T-cell (primary cell): ENCODE measurements around the gene AP2S1. TPM values are rescaled to one million over a fixed set of nuclear protein-coding genes. Genes with fewer than 3 reads are reported as not detected.

Source experiments
- ATAC-seq, 4 experiments: fragments of 200-7000 bp in 3 of 4; fragments of 150-1000 bp in 1 of 4; cut with Tn5 transposase; replicated peaks in 1 of 4; 1 replicate in 3 of 4; 2 replicates in 1 of 4; pipeline ENCODE4 v1.10.0; 2021; ENCODE audit warnings: moderate library complexity in 3 of 4, mild to moderate bottlenecking in 2 of 4, moderate number of reproducible peaks in 1 of 4
- CTCF ChIA-PET, 2 donors: fragments of 300-600 bp; sonication (Branson Sonifier 250); formaldehyde crosslinking; loops; one replicate each; lab custom pipeline; 2022; ENCODE audit warnings: antibody characterized with exemption in 2 of 2; lab: Charles Lee
- POLR2A ChIA-PET, 2 donors: fragments of 300-600 bp; sonication (Branson Sonifier 250); formaldehyde crosslinking; loops; one replicate each; lab custom pipeline; 2022; ENCODE audit warnings: antibody characterized with exemption in 2 of 2; lab: Charles Lee
- DNase-seq, 35 experiments: peaks; one replicate each; pipeline versions ENCODE4 v3.0.0 to v3.0.0-alpha.2; 2013 to 2023
- H3K27ac ChIP-seq: one replicate; pipeline ENCODE4 v1.5.1; 2013; ENCODE audit warnings: low read length
- H3K27me3 ChIP-seq, 2 experiments: replicated peaks in 1 of 2; 1 replicate in 1 of 2; 2 replicates in 1 of 2; pipeline versions ENCODE4 v1.6.1 to v1.7.0; 2013; ENCODE audit warnings: low read length in 1 of 2, mixed read lengths in 1 of 2; ENCODE audit not compliant: control insufficient read depth in 2 of 2, insufficient read depth in 2 of 2; ENCODE audit errors: extremely low read depth in 1 of 2
- H3K36me3 ChIP-seq, 2 donors: 1 replicate in 1 of 2; 2 replicates in 1 of 2; pipeline versions ENCODE4 v1.6.1 to v1.7.0; 2013; ENCODE audit warnings: low read length in 1 of 2; ENCODE audit not compliant: control insufficient read depth in 2 of 2, insufficient read depth in 1 of 2; ENCODE audit errors: extremely low read depth in 1 of 2
- H3K4me1 ChIP-seq, 2 experiments: 1 replicate in 1 of 2; 2 replicates in 1 of 2; pipeline versions ENCODE4 v1.6.1 to v1.7.0; 2013; ENCODE audit warnings: low read length in 2 of 2, mixed read lengths in 1 of 2; ENCODE audit not compliant: insufficient read depth in 2 of 2, control insufficient read depth in 1 of 2; ENCODE audit errors: extremely low read depth in 1 of 2
- H3K4me3 ChIP-seq, 2 donors: 1 replicate in 1 of 2; 2 replicates in 1 of 2; pipeline versions ENCODE4 v1.5.1 to v1.7.0; 2013; ENCODE audit warnings: mild to moderate bottlenecking in 2 of 2, low read length in 1 of 2, moderate library complexity in 1 of 2; ENCODE audit not compliant: control insufficient read depth in 1 of 2; ENCODE audit errors: extremely low read depth in 1 of 2
- H3K9me3 ChIP-seq: 2 replicates; pipeline ENCODE4 v1.7.0; 2013
- H3K27ac Mint-ChIP-seq, 2 donors: one replicate each; pipeline ENCODE4 v1.8.0; 2020 to 2021; ENCODE audit warnings: mild to moderate bottlenecking in 2 of 2, mixed read lengths in 2 of 2
- H3K27me3 Mint-ChIP-seq, 2 donors: one replicate each; pipeline ENCODE4 v1.8.0; 2021 to 2022; ENCODE audit warnings: mixed read lengths in 2 of 2
- H3K36me3 Mint-ChIP-seq: one replicate; pipeline ENCODE4 v1.8.0; 2021; ENCODE audit warnings: mixed read lengths
- H3K4me1 Mint-ChIP-seq, 3 donors: one replicate each; pipeline ENCODE4 v1.8.0; 2020 to 2022; ENCODE audit warnings: mixed read lengths in 3 of 3, mild to moderate bottlenecking in 1 of 3
- H3K4me3 Mint-ChIP-seq, 3 donors: one replicate each; pipeline ENCODE4 v1.8.0; 2020 to 2022; ENCODE audit warnings: mild to moderate bottlenecking in 3 of 3, mixed read lengths in 3 of 3, moderate library complexity in 3 of 3
- H3K9me3 Mint-ChIP-seq, 3 donors: one replicate each; pipeline ENCODE4 v1.8.0; 2020 to 2022; ENCODE audit warnings: mixed read lengths in 3 of 3
- WGBS: methylation state at CpG from one replicate; pipeline ENCODE4 v1.1.5; 2013; ENCODE audit warnings: missing lambda C conversion rate; ENCODE audit not compliant: insufficient coverage; 5-methylcytosine and 5-hydroxymethylcytosine counted together
- total RNA-seq, 35 experiments: library from RNA in 6 of 35; stranded (reverse) in 6 of 35; fragments of 120-200 nt in 1 of 35; gene quantifications; one replicate each; pipeline versions ENCODE4 v1.2.1 to v1.2.4 and lab custom pipeline; 2013 to 2026

Gene AP2S1
- total RNA-seq, 5 donors from 2014 or later (not counting 1 experiment from before 2014, with no cell fraction given), result 36.6 to 51.5 (median 49.1) TPM

DNA sequence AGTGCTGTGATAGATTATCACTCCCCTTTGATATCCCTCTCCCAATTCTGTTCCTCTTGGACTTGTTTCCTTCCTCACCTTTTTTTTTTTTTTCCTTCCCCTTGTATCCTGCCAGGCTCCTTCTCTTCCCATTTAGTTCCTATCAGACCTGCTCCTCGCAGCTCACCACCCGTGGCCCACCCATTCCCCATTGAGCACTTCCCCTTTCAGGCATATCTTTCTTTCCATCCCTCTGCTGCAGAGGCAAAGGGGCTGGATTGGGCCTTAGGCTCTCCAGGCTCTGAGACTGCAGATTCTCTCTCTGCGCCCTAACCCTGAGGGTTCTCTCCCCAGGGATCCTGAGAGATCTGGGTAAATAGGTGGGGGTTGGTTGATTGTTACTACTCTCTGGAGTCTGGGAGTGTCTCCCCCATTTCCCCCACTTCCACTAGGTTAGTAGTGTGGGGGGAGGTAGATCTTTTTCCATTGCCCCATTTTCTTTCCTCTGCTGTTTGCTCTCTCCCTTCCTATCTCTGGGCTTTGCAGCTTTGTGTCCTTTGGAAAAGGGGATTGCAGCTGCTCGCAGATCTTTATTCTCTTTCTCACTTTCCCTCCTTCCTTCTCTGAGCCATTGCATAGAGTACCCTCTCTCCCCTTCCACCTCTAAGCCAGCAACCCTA is 12.5 kb upstream of the AP2S1 start:
- no peak overlapping the region for H3K27ac ChIP-seq
- Mint-ChIP-seq H3K4me1 (peaks cover 7 to 28% (median 8%) of the 10 kb centered on the region in 3 donors), H3K4me3 (no peak overlapping the region), H3K27me3 (no peaks in the 10 kb centered on the region), H3K36me3 (no peaks in the 10 kb centered on the region), H3K27ac (no peak overlapping the region), H3K9me3 (no peaks in the 10 kb centered on the region)
- no peaks in the 10 kb centered on the region for H3K9me3 ChIP-seq
- 68% methylated on average over 3 of the region's 4 CpGs for WGBS
- ChIA-PET CTCF (interaction anchor here in 1 of 2 donors (0.5 to 1.9 kb wide), 2 partner anchors 128 to 150 kb away, joined by 3 to 8 read pairs; no protein-coding TSS in a partner anchor), POLR2A (interaction anchor here in 1 of 2 donors (0.6 kb wide), 1 partner anchor 97 kb away, joined by 7 read pairs; no protein-coding TSS in a partner anchor)
- no peaks in the 10 kb centered on the region for H3K27me3 ChIP-seq
- DNase-seq, result no peak
- no peak overlapping the region for H3K4me3 ChIP-seq
- no peak for ATAC-seq
- H3K4me1 ChIP-seq, result peaks cover 11 to 52% of the 10 kb centered on the region in 2 experiments
- H3K36me3 ChIP-seq, result no peaks in the 10 kb centered on the region

- ATAC-seq, result no peak
- no peaks in the 10 kb centered on the region for H3K36me3 Mint-ChIP-seq
- H3K4me1 Mint-ChIP-seq, result peaks cover 5 to 23% (median 7%) of the 10 kb centered on the region in 3 donors
- Histone ChIP-seq H3K36me3 (no peaks in the 10 kb centered on the region), H3K27me3 (no peaks in the 10 kb centered on the region), H3K27ac (no peak overlapping the region), H3K9me3 (no peaks in the 10 kb centered on the region), H3K4me3 (peak overlapping the region in 1 of 2 donors; percentile 63), H3K4me1 (peaks cover 11 to 48% of the 10 kb centered on the region in 2 experiments)
- ChIA-PET POLR2A (no interaction called here), CTCF (interaction anchor here in 1 of 2 donors (1.9 kb wide), 1 partner anchor 128 kb away, joined by 8 read pairs; no protein-coding TSS in a partner anchor)
- H3K9me3 Mint-ChIP-seq, result no peaks in the 10 kb centered on the region
- H3K27me3 Mint-ChIP-seq, result no peaks in the 10 kb centered on the region
- 54% methylated on average over 9 of the region's 9 CpGs for WGBS
- DNase-seq, result no peak
- no peak overlapping the region for H3K4me3 Mint-ChIP-seq
- H3K27ac Mint-ChIP-seq, result no peak overlapping the region
Observed at GRCh38 chr19:46862503-46862834, 11.8 kb upstream of the AP2S1 start.

DNA sequence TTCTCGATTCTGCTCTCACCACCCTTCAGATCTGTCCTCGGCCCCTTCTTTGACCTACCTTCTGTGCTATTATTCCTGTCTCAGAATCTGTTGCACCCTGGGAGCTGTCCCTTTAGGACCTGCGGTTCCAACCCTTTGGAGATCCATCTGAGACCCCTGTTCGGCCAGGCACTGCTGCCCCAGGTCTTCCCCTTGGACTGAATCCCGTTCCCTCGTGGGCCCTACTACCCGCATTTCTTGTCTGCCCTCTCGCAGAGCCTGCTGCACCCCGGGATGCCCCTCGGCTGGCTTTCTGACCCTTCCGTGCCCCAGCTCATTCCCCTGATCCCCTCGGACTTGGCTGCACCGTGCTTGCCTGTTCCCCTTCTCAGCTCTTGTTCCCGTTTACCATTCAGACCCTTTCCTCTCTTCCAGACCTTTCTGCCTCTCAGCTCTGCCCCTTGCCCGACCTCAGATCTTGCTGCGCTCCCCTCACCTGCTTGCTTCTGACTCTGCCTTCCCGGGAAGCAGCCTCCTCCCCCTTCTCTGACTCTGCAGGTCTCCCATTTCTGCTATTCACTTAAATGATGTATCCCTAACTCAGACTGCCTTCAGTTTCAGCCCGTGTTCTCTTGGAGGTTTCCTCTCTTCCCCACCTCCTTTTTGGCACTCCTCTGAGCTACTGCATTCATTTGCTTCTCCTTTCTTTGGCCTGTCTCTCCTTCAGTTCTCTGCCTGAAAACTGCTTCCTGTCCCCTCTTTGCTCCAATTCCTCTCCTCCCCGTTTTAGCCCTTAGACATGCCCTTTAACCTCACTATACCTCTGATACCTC is 11.3 kb upstream of the AP2S1 start:
- ChIA-PET POLR2A (no interaction called here), CTCF (interaction anchor here in 1 of 2 donors (1.9 kb wide), 1 partner anchor 129 kb away, joined by 8 read pairs; no protein-coding TSS in a partner anchor)
- Mint-ChIP-seq H3K27ac (no peak overlapping the region), H3K4me1 (peaks cover 5 to 20% (median 7%) of the 10 kb centered on the region in 3 donors), H3K27me3 (no peaks in the 10 kb centered on the region), H3K36me3 (no peaks in the 10 kb centered on the region), H3K9me3 (no peaks in the 10 kb centered on the region), H3K4me3 (no peak overlapping the region)
- peak in 1 of 35 experiments; percentile 18 for DNase-seq
- Histone ChIP-seq H3K4me1 (peaks cover 11 to 48% of the 10 kb centered on the region in 2 experiments), H3K27ac (peak overlapping the region; percentile 9), H3K27me3 (no peaks in the 10 kb centered on the region), H3K36me3 (no peaks in the 10 kb centered on the region), H3K4me3 (peak overlapping the region; percentile 55 to 63), H3K9me3 (no peaks in the 10 kb centered on the region)
- WGBS, result 2% methylated on average over 19 of the region's 19 CpGs
- ATAC-seq, result no peak

- no peaks in the 10 kb centered on the region for H3K9me3 Mint-ChIP-seq
- no peaks in the 10 kb centered on the region for H3K27me3 Mint-ChIP-seq
- peak in 30 of 35 experiments; percentile 19 to 91 (median 76) for DNase-seq
- no peaks in the 10 kb centered on the region for H3K36me3 Mint-ChIP-seq
- WGBS, result under 1% methylated on average over 36 of the region's 91 CpGs
- peak within 1 kb of the TSS in 2 of 3 donors; percentile 93 to 95 for H3K4me3 Mint-ChIP-seq
- H3K9me3 ChIP-seq, result no peaks in the 10 kb centered on the region
- peak within 1 kb of the TSS; percentile 88 to 98 for H3K27ac Mint-ChIP-seq
- peaks cover 17 to 52% of the 10 kb centered on the region in 2 experiments for H3K4me1 ChIP-seq
- POLR2A ChIA-PET, result interaction anchor here in 1 of 2 donors (0.6 kb wide), 1 partner anchor 678 kb away, joined by 3 read pairs; no protein-coding TSS in a partner anchor
- H3K27ac ChIP-seq, result peak within 1 kb of the TSS; percentile 77
- peak; percentile 57 to 67 (median 60) for ATAC-seq
- H3K36me3 ChIP-seq, result no peaks in the 10 kb centered on the region
- peak within 1 kb of the TSS; percentile 64 to 73 for H3K4me3 ChIP-seq
- H3K27me3 ChIP-seq, result no peaks in the 10 kb centered on the region
- H3K4me1 Mint-ChIP-seq, result peaks cover 13 to 19% (median 15%) of the 10 kb centered on the region in 3 donors
- CTCF ChIA-PET, result interaction anchor here (0.6 to 1.9 kb wide), 2 partner anchors 20 to 130 kb away, joined by 4 to 8 read pairs; no protein-coding TSS in a partner anchor
Observed at GRCh38 chr19:46860846-46861690, 10.4 kb upstream of the AP2S1 start, which contains the start of gene ARHGAP35. Gene ARHGAP35 (plus strand): TSS chr19:46860997. CDS start chr19:46918676, 57,679 bp downstream.

- peak overlapping the region; percentile 64 to 73 for H3K4me3 ChIP-seq
Observed at GRCh38 chr19:46860125-46860845, 9.6 kb upstream of the AP2S1 start.

More at GRCh38 chr19:46860125-46860845, 9.6 kb upstream of the AP2S1 start:
- ChIA-PET POLR2A (interaction anchor here in 1 of 2 donors (0.6 kb wide), 1 partner anchor 679 kb away, joined by 3 read pairs; no protein-coding TSS in a partner anchor), CTCF (interaction anchor here in 1 of 2 donors (0.6 to 1.0 kb wide), 3 partner anchors 19 to 95 kb away, joined by 3 to 4 read pairs (median 3); no protein-coding TSS in a partner anchor)
- Mint-ChIP-seq H3K36me3 (no peaks in the 10 kb centered on the region), H3K4me3 (peak overlapping the region in 2 of 3 donors; percentile 93 to 95), H3K9me3 (no peaks in the 10 kb centered on the region), H3K4me1 (peaks cover 16 to 23% (median 20%) of the 10 kb centered on the region in 3 donors), H3K27ac (peak overlapping the region; percentile 88 to 98), H3K27me3 (no peaks in the 10 kb centered on the region)
- under 1% methylated on average over 78 of the region's 89 CpGs for WGBS
- peak; percentile 78 to 82 (median 81) for ATAC-seq
- peak; percentile 85 to 97 (median 92) for DNase-seq
- peak overlapping the region; percentile 77 for H3K27ac ChIP-seq
- H3K9me3 ChIP-seq, result no peaks in the 10 kb centered on the region
- peaks cover 17 to 50% of the 10 kb centered on the region in 2 experiments for H3K4me1 ChIP-seq
- no peaks in the 10 kb centered on the region for H3K36me3 ChIP-seq
- no peaks in the 10 kb centered on the region for H3K27me3 ChIP-seq
